Activated naive CD8-positive, alpha-beta T cell treated with anti-CD3 and anti-CD28 coated beads for 36 hours (primary cell): ENCODE results near the gene ZNF532. TPM values are rescaled to one million over a fixed set of nuclear protein-coding genes. Genes with fewer than 3 reads are reported as not detected.
"Not testable (repeated sequence)": the region's sequence is repeated elsewhere in the genome, so short reads cannot be mapped to it uniquely, and the experiment has no call there.

ENCODE experiments used
- DNase-seq: peaks from one replicate; pipeline ENCODE4 v3.0.0; 2021
- H3K27ac Mint-ChIP-seq: one replicate; pipeline ENCODE4 v1.8.0; 2022; ENCODE audit warnings: mild to moderate bottlenecking, moderate library complexity, mixed read lengths
- H3K27me3 Mint-ChIP-seq: one replicate; pipeline ENCODE4 v1.8.0; 2022; ENCODE audit warnings: mild to moderate bottlenecking, mixed read lengths
- H3K36me3 Mint-ChIP-seq: one replicate; pipeline ENCODE4 v1.8.0; 2021; ENCODE audit warnings: mild to moderate bottlenecking, mixed read lengths
- H3K4me1 Mint-ChIP-seq: one replicate; pipeline ENCODE4 v1.8.0; 2021; ENCODE audit warnings: mixed read lengths
- H3K4me3 Mint-ChIP-seq: one replicate; pipeline ENCODE4 v1.8.0; 2022; ENCODE audit warnings: mild to moderate bottlenecking, moderate library complexity, mixed read lengths
- H3K9me3 Mint-ChIP-seq: one replicate; pipeline ENCODE4 v1.8.0; 2022; ENCODE audit warnings: mixed read lengths
- total RNA-seq, 2 experiments: library from RNA; stranded (reverse); gene quantifications; one replicate each; pipeline ENCODE4 v1.2.3, GENCODE V29; 2021

ZNF532 gene
- total RNA-seq, 2 experiments from 2014 or later: 1.2 to 1.5 TPM

- Mint-ChIP-seq H3K4me1 (peaks cover 4% of the 10 kb centered on the region), H3K27me3 (peaks cover 79% of the 10 kb centered on the region), H3K36me3 (no peaks in the 10 kb centered on the region), H3K4me3 (no peak overlapping the region), H3K9me3 (no peaks in the 10 kb centered on the region), H3K27ac (no peak overlapping the region)
- DNase-seq: no peak
Observed at GRCh38 chr18:58842978-58843687, 21.5 kb upstream of the ZNF532 start.

GRCh38 chr18:58843688-58844035, 21.0 kb upstream of the ZNF532 start:
- no peak for DNase-seq
- no peak overlapping the region for H3K27ac Mint-ChIP-seq
- no peak overlapping the region for H3K4me3 Mint-ChIP-seq
- peaks cover 4% of the 10 kb centered on the region for H3K4me1 Mint-ChIP-seq
- no peaks in the 10 kb centered on the region for H3K9me3 Mint-ChIP-seq
- no peaks in the 10 kb centered on the region for H3K36me3 Mint-ChIP-seq
- H3K27me3 Mint-ChIP-seq: peaks cover 85% of the 10 kb centered on the region

- Mint-ChIP-seq H3K27me3 (peaks cover 85% of the 10 kb centered on the region), H3K27ac (no peak overlapping the region), H3K4me1 (peaks cover 4% of the 10 kb centered on the region), H3K4me3 (no peak overlapping the region), H3K36me3 (no peaks in the 10 kb centered on the region), H3K9me3 (no peaks in the 10 kb centered on the region)
- no peak for DNase-seq
Observed at GRCh38 chr18:58844871-58845270, 19.8 kb upstream of the ZNF532 start.

DNA sequence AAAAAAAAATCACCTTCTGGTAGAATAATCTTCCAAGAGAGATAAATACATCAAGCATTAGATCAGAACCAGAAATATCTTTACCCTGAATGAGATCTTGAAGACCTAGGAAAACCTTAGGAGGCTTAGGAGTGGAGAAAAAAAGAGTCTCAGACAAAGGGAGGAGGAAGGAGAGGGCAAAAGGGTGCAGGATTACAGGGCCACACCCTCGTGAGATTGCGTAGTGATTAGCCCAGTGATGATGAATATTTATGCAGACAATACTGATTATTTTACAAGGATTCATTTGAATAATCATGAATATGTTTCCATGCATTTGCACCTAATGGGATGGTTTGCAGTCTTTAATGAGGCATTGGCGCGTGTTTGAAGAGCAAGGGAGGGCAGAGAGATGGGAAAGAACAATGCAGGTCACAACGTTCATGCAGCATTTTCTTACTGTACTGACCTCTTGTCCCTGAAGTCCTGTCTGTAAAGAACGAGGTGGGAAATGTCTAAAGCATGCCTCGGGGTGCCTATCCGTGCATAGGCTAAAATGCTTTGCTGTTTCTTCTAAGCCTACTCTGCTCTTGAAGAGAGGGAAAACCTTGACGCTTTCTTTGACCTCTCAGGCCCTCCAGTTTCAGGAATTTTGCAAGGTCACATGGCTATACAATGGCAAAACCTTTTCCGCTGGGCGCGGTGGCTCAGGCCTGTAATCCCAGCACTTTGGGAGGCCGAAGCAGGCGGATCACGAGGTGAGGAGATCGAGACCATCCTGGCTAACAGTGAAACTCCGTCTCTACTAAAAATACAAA, 18.6 kb upstream of the ZNF532 start:
- Mint-ChIP-seq H3K9me3 (no peaks in the 10 kb centered on the region), H3K27me3 (peaks cover 89% of the 10 kb centered on the region), H3K4me1 (peaks cover 7% of the 10 kb centered on the region), H3K4me3 (no peak overlapping the region), H3K27ac (no peak overlapping the region), H3K36me3 (no peaks in the 10 kb centered on the region)
- DNase-seq: no peak

GRCh38 chr18:58847383-58848071, 17.1 kb upstream of the ZNF532 start:
- no peak overlapping the region for H3K4me3 Mint-ChIP-seq
- no peak for DNase-seq

DNA sequence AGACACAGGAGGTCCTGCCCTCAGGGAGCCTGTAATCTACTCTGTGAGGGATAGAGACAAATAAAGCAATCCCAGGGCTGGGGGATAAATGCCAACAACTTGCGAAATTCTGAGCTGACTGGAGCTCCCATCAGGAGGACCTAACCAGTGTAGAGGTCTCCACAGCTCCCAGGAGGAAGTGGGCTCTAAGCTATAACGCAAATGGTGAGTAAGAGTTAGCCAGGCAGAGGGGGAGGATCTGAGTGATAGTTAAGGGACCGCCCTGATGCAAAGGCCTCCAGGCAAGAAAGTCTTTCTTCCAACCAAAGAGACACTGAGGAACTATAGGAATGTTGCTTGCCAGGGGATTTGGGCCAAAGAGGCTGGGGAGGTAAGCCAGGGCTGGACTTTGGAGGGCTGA, 16.0 kb upstream of the ZNF532 start:
- H3K4me3 Mint-ChIP-seq: no peak overlapping the region
- H3K9me3 Mint-ChIP-seq: no peaks in the 10 kb centered on the region
- H3K36me3 Mint-ChIP-seq: no peaks in the 10 kb centered on the region
- peaks cover 7% of the 10 kb centered on the region for H3K4me1 Mint-ChIP-seq
- no peak overlapping the region for H3K27ac Mint-ChIP-seq
- DNase-seq: no peak
- peaks cover 89% of the 10 kb centered on the region for H3K27me3 Mint-ChIP-seq

More at GRCh38 chr18:58847383-58848071, 17.1 kb upstream of the ZNF532 start:
- Mint-ChIP-seq H3K4me1 (peaks cover 7% of the 10 kb centered on the region), H3K27ac (no peak overlapping the region), H3K27me3 (peaks cover 89% of the 10 kb centered on the region), H3K9me3 (no peaks in the 10 kb centered on the region), H3K36me3 (no peaks in the 10 kb centered on the region)

DNA sequence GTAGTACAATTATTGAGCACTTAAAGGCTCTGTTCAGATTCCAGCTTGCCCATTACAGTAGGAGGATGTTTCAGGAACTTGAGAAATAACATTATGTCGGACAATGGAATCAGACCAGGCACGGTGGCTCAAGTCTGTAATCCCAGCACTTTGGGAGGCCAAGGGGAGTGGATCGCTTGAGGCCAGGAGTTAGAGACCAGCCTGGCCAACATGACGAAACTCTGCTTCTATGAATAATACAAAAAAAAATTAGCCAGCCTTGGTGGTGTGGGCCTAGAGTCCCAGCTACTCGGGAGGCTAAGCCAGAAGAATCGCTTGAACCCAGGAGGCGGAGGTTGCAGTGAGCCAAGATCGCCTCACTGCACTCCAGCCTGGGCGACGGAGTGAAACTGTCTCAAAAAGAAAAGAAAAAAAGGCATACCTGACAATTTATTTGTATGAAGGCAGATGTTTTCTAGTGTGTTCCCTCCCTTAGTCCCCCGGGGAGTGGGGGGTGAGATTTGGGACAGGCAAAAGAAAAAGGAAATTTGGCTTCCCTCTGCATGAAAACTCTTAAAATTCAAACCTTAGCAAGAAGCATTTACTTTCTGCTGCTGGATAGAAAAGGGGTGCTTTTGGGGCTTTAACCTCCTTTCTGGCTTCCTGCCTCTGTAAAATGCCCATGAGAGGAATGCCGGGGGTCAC, 13.7 kb upstream of the ZNF532 start:
- Mint-ChIP-seq H3K27me3 (peaks cover 76% of the 10 kb centered on the region), H3K27ac (no peak overlapping the region), H3K9me3 (no peaks in the 10 kb centered on the region), H3K4me3 (no peak overlapping the region), H3K4me1 (peaks cover 7% of the 10 kb centered on the region), H3K36me3 (no peaks in the 10 kb centered on the region)
- DNase-seq: no peak

GRCh38 chr18:58851856-58852255, 12.8 kb upstream of the ZNF532 start:
- peaks cover 67% of the 10 kb centered on the region for H3K27me3 Mint-ChIP-seq
- H3K9me3 Mint-ChIP-seq: no peaks in the 10 kb centered on the region
- H3K4me1 Mint-ChIP-seq: peaks cover 7% of the 10 kb centered on the region
- no peak overlapping the region for H3K27ac Mint-ChIP-seq
- no peaks in the 10 kb centered on the region for H3K36me3 Mint-ChIP-seq
- no peak overlapping the region for H3K4me3 Mint-ChIP-seq
- no peak for DNase-seq

GRCh38 chr18:58852629-58853028, 12.0 kb upstream of the ZNF532 start:
- DNase-seq: no peak
- no peaks in the 10 kb centered on the region for H3K9me3 Mint-ChIP-seq
- no peaks in the 10 kb centered on the region for H3K36me3 Mint-ChIP-seq
- H3K4me1 Mint-ChIP-seq: peaks cover 5% of the 10 kb centered on the region
- H3K4me3 Mint-ChIP-seq: no peak overlapping the region
- no peak overlapping the region for H3K27ac Mint-ChIP-seq
- peaks cover 62% of the 10 kb centered on the region for H3K27me3 Mint-ChIP-seq

GRCh38 chr18:58853561-58853960, 11.1 kb upstream of the ZNF532 start:
- Mint-ChIP-seq H3K27ac (no peak overlapping the region), H3K9me3 (no peaks in the 10 kb centered on the region), H3K4me1 (peaks cover 3% of the 10 kb centered on the region), H3K4me3 (no peak overlapping the region), H3K27me3 (peaks cover 59% of the 10 kb centered on the region), H3K36me3 (no peaks in the 10 kb centered on the region)
- no peak for DNase-seq

GRCh38 chr18:58855521-58855920, 9.2 kb upstream of the ZNF532 start:
- not testable (repeated sequence) for H3K4me1 Mint-ChIP-seq, H3K27ac Mint-ChIP-seq

GRCh38 chr18:58856881-58857280, 7.8 kb upstream of the ZNF532 start:
- Mint-ChIP-seq H3K27ac (no peak overlapping the region), H3K4me3 (no peak overlapping the region), H3K27me3 (peaks cover 60% of the 10 kb centered on the region), H3K4me1 (no peaks in the 10 kb centered on the region), H3K36me3 (no peaks in the 10 kb centered on the region), H3K9me3 (no peaks in the 10 kb centered on the region)
- DNase-seq: no peak

More at GRCh38 chr18:58855521-58855920, 9.2 kb upstream of the ZNF532 start:
- not testable (repeated sequence) for H3K36me3 Mint-ChIP-seq, H3K9me3 Mint-ChIP-seq, H3K4me3 Mint-ChIP-seq, DNase-seq
- H3K27me3 Mint-ChIP-seq: peaks cover 62% of the 10 kb centered on the region

DNA sequence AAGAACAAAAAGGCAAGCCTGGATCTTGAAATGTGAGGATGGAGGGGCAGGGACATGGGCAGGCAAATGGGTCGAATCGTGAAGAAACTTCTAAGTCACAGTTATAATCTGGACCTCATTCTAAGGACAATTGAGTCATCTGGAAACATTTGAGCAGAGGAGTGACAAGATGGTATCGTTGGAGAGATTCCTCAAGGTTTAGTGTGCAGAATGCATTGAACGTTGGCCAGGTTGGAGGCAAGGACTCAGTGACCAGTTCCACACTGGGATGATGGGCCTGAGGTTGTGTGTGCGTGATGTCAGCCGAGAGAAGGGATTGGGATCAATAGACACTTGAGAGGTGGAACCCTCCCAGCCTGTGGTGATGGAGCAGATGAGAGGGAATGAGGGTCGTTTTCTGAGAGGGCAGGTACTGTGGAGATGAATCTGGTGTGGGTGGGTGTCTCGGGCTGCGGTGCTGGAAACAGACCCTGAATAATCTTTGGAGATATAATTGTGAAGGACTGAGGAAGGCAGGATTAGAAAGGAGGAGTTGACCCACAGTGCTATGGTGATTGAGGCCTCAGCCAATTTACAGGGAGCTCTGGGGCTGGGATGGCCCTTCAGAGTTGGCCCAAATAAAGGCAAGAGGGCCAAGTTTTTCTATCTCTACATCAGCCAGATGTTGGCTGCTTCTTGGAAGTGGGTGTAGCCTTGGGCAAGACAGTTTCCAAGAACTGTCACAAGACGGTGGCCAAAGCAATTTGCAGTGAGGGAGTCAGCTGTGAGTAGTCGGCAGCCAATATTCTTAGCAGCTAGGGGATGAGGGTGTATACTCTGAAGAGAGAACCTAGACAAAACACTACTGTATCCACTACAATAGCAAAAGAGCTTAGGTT, 5.8 kb upstream of the ZNF532 start:
- Mint-ChIP-seq H3K27me3 (peaks cover 55% of the 10 kb centered on the region), H3K9me3 (no peaks in the 10 kb centered on the region), H3K27ac (no peak overlapping the region), H3K36me3 (peaks cover 3% of the 10 kb centered on the region), H3K4me3 (no peak overlapping the region), H3K4me1 (peaks cover 4% of the 10 kb centered on the region)
- no peak for DNase-seq

DNA sequence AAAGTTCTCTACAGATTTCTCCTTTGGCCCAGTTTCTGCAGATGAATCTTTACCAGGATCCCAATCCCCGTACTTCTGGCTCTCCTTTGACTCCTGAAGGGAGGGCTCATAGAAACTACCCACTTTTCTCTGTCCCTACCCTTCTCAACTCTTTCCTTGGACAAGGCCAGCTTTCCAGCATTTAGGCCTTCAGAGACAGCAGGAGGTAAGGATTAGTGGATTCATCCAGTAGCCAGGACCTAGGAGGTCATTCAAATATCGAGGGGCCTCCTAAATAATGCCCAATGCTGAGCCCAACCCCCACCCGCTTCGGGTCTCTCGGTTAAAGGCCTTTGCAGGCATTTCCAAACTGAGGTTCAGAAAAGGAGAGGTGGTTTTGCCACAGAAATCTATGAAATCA, 4.8 kb upstream of the ZNF532 start:
- no peaks in the 10 kb centered on the region for H3K9me3 Mint-ChIP-seq
- H3K27me3 Mint-ChIP-seq: peaks cover 62% of the 10 kb centered on the region
- no peak overlapping the region for H3K27ac Mint-ChIP-seq
- peaks cover 4% of the 10 kb centered on the region for H3K4me1 Mint-ChIP-seq
- DNase-seq: no peak
- peaks cover 3% of the 10 kb centered on the region for H3K36me3 Mint-ChIP-seq
- no peak overlapping the region for H3K4me3 Mint-ChIP-seq
